IgD-negative memory B cell (primary cell): ENCODE results near the gene OSTM1. TPM values are rescaled to one million over a fixed set of nuclear protein-coding genes. Genes with fewer than 3 reads are reported as not detected.

Source experiments
- H3K27ac Mint-ChIP-seq, 3 donors: one replicate each; pipeline ENCODE4 v1.8.0; 2020 to 2022; ENCODE audit warnings: mild to moderate bottlenecking in 3 of 3, mixed read lengths in 3 of 3, moderate library complexity in 1 of 3
- H3K27me3 Mint-ChIP-seq: one replicate; pipeline ENCODE4 v1.8.0; 2021; ENCODE audit warnings: mixed read lengths
- H3K36me3 Mint-ChIP-seq: one replicate; pipeline ENCODE4 v1.8.0; 2020; ENCODE audit warnings: mild to moderate bottlenecking, mixed read lengths
- H3K4me1 Mint-ChIP-seq, 3 donors: one replicate each; pipeline ENCODE4 v1.8.0; 2020 to 2022; ENCODE audit warnings: mixed read lengths in 3 of 3, mild to moderate bottlenecking in 1 of 3
- H3K4me3 Mint-ChIP-seq, 4 donors: one replicate each; pipeline ENCODE4 v1.8.0; 2020 to 2022; ENCODE audit warnings: mild to moderate bottlenecking in 4 of 4, mixed read lengths in 4 of 4, moderate library complexity in 3 of 4
- H3K9me3 Mint-ChIP-seq, 3 donors: one replicate each; pipeline ENCODE4 v1.8.0; 2020 to 2021; ENCODE audit warnings: mixed read lengths in 3 of 3, mild to moderate bottlenecking in 1 of 3
- polyA plus RNA-seq: library from polyadenylated mRNA; unstranded; fragments of 300-500 nt; fragmentation: Illumina TruSeq; gene quantifications from one replicate; pipeline ENCODE4 v1.2.3, GENCODE V29; 2021

The OSTM1 gene
- polyA plus RNA-seq, 1 donor from 2014 or later, result 29.9 TPM

DNA sequence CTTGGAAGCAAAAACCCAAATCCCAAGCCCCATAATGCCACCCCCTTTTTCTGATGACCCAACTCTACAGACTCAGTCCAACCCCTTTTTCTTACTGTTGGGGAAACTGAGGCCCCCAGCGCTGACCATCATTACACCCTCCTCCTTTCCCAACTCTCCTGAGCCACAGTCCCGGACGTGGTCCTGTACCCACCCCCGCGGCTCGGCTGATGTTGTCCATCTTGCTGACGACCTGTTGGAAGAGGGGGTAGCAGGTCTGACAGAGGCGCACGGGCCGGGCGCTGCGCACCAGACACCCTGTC lies 533 bp downstream of the OSTM1 start:
- H3K9me3 Mint-ChIP-seq, result no peaks in the 10 kb centered on the region
- no peaks in the 10 kb centered on the region for H3K27me3 Mint-ChIP-seq
- peak overlapping the region; percentile 87 to 96 (median 90) for H3K4me3 Mint-ChIP-seq
- H3K4me1 Mint-ChIP-seq, result peaks cover 11 to 23% (median 20%) of the 10 kb centered on the region in 3 donors
- peaks cover 1% of the 10 kb centered on the region for H3K36me3 Mint-ChIP-seq
- peak overlapping the region; percentile 75 to 83 (median 82) for H3K27ac Mint-ChIP-seq

DNA sequence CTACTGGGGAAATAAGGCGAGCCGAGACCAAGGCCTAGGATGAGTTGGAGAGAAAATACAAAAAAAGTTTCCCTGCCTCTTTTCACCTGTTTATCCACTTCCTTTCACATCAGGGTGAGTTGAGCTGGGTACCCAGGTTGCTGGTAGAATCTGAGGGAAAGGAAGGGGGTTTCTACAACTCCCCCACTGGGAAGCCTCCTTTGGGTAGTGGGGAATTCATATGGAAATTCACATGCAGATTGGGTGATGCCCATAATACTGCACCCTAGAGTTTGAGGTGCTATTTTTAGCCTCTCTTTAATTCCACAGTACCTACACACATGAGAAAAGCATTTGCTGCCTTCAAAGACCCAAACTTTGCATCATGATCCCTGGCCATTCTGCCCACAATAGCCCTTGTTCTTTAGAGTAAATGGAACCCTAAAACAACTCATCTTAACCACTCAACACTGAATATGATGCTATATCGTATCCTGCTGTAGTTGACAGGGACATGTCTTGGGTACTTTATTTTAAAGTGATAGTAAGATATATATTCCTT lies 2.7 kb downstream of the OSTM1 start:
- H3K4me1 Mint-ChIP-seq, result peaks cover 11 to 19% (median 14%) of the 10 kb centered on the region in 3 donors
- no peaks in the 10 kb centered on the region for H3K27me3 Mint-ChIP-seq
- H3K27ac Mint-ChIP-seq, result peak overlapping the region in 1 of 3 donors; percentile 45
- H3K9me3 Mint-ChIP-seq, result no peaks in the 10 kb centered on the region
- H3K4me3 Mint-ChIP-seq, result peak overlapping the region in 1 of 4 donors; percentile 43
- peaks cover 1% of the 10 kb centered on the region for H3K36me3 Mint-ChIP-seq

DNA sequence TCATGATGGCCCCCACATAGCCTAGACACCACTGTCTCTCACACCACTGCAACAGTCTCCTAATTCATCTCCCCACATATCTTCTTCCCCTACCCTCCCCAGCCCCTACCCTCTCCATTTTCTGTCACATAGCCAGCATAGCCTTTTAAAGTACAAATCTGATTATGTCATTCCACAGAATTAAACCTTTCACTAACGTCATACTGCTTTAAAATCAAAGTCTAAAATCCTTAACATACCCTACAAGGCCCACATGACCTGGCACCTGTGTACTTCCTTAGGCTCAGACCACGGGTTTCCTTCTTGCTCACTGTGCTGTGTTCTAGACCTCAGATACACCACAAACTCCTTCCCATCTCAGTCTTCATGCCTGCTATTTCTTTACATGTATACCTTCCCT lies 5.9 kb downstream of the OSTM1 start:
- H3K4me3 Mint-ChIP-seq, result no peak overlapping the region

DNA sequence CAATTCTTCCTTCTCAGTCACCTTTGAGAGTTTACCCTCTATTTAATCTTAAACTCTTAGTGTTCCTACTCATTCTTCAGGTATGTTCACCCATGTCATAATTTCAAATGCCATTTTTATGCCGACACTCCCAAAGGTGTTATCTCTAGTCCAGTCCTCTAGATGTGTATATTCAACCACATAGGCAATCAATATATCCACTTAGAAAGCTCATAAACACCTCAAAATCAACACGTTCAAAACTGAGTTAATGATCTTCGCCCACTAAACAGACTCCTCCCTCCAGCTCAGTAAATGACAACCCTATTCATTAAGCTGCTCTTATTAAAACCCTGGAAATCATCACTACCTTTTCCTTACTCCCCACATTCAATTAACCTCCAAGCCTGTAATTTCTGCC lies 6.4 kb downstream of the OSTM1 start:
- Mint-ChIP-seq H3K4me3 (no peak overlapping the region), H3K27ac (no peak overlapping the region), H3K9me3 (no peaks in the 10 kb centered on the region), H3K4me1 (peaks cover 2 to 9% (median 7%) of the 10 kb centered on the region in 3 donors), H3K27me3 (no peaks in the 10 kb centered on the region), H3K36me3 (peaks cover 1% of the 10 kb centered on the region)

More for the DNA sequence above, 5.9 kb downstream of the OSTM1 start:
- no peak overlapping the region for H3K27ac Mint-ChIP-seq
- H3K4me1 Mint-ChIP-seq, result peaks cover 7 to 14% (median 11%) of the 10 kb centered on the region in 3 donors
- H3K36me3 Mint-ChIP-seq, result peaks cover 1% of the 10 kb centered on the region
- H3K9me3 Mint-ChIP-seq, result no peaks in the 10 kb centered on the region
- H3K27me3 Mint-ChIP-seq, result no peaks in the 10 kb centered on the region

DNA sequence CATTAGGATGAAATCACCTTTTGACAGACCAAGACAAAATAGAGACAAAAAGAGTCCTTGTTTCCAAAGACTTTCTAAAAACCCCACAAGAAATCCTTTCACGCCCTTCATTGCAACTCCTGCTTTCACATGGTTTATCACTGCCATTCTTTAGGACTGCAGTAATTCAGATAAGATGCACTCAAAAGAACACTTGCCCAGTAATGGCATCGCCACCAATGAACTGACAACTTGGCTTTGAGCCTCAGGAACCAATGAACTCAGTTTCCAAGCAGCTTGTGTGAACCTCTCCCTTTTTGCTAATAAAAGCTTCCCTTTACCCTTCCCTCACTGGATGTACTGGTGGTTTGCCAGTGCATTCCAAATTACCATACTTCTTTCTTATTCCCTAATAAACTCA lies 21.8 kb downstream of the OSTM1 start:
- Mint-ChIP-seq H3K27ac (no peak overlapping the region), H3K4me1 (peaks cover 0 to 5% (median 0%) of the 10 kb centered on the region in 3 donors), H3K4me3 (no peak overlapping the region), H3K9me3 (no peaks in the 10 kb centered on the region), H3K27me3 (no peaks in the 10 kb centered on the region), H3K36me3 (peaks cover 4% of the 10 kb centered on the region)

- Mint-ChIP-seq H3K27ac (no peak overlapping the region), H3K36me3 (peaks cover 4% of the 10 kb centered on the region), H3K4me3 (no peak overlapping the region), H3K27me3 (no peaks in the 10 kb centered on the region), H3K9me3 (no peaks in the 10 kb centered on the region), H3K4me1 (peaks cover 0 to 5% (median 4%) of the 10 kb centered on the region in 3 donors)
Observed at GRCh38 chr6:108051481-108051880, 23.1 kb downstream of the OSTM1 start.

DNA sequence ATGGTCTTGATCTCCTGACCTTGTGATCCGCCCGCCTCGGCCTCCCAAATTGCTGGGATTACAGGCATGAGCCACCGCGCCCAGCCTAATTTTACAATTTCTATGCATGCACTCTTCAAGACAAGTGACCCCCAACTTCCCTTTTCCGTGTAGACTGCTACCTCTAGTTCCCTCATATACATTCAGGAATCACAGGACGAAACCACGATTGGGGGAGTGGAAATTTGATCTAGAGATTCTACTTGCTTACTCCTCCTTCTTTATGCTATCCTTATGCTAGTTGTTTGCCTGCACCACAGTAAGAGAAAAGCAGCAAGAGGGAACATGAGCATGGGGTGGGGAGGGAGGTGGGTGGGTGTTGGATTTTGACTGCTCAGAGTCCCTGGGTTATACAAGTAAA lies 34.9 kb downstream of the OSTM1 start:
- peaks cover 7% of the 10 kb centered on the region for H3K36me3 Mint-ChIP-seq

GRCh38 chr6:108036884-108037283 lies 37.7 kb downstream of the OSTM1 start:
- H3K4me1 Mint-ChIP-seq, result no peaks in the 10 kb centered on the region
- H3K36me3 Mint-ChIP-seq, result peaks cover 7% of the 10 kb centered on the region
- no peak overlapping the region for H3K27ac Mint-ChIP-seq
- H3K4me3 Mint-ChIP-seq, result no peak overlapping the region
- no peaks in the 10 kb centered on the region for H3K27me3 Mint-ChIP-seq
- H3K9me3 Mint-ChIP-seq, result no peaks in the 10 kb centered on the region

More for the DNA sequence above, 34.9 kb downstream of the OSTM1 start:
- peak overlapping the region in 1 of 3 donors; percentile 58 for H3K27ac Mint-ChIP-seq
- H3K4me3 Mint-ChIP-seq, result no peak overlapping the region
- H3K27me3 Mint-ChIP-seq, result no peaks in the 10 kb centered on the region
- H3K9me3 Mint-ChIP-seq, result no peaks in the 10 kb centered on the region
- H3K4me1 Mint-ChIP-seq, result no peaks in the 10 kb centered on the region

GRCh38 chr6:108031968-108032367 lies 42.6 kb downstream of the OSTM1 start:
- Mint-ChIP-seq H3K27me3 (no peaks in the 10 kb centered on the region), H3K36me3 (peaks cover 7% of the 10 kb centered on the region), H3K9me3 (no peaks in the 10 kb centered on the region), H3K4me3 (no peak overlapping the region), H3K4me1 (no peaks in the 10 kb centered on the region), H3K27ac (no peak overlapping the region)

DNA sequence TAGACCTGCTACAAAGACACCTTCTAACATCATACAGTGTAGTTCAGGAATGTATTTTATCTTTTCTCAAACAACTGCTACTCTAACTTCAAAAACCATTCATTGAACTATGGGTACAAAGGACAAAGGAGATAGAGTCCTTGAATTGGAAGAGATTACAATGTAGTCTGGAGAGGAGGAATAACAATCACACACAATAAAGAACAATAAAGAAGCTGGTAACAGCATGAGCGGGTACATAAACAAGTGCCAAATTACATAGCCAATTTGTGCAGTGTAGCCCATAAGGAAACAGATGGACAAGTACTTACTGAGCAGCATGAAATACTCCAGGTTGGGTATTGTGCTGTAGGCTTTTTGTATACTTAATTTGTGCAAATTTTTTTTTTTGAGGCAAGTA lies 44.3 kb downstream of the OSTM1 start:
- H3K27ac Mint-ChIP-seq, result no peak overlapping the region
- H3K9me3 Mint-ChIP-seq, result no peaks in the 10 kb centered on the region
- peaks cover 4% of the 10 kb centered on the region for H3K36me3 Mint-ChIP-seq
- H3K4me3 Mint-ChIP-seq, result no peak overlapping the region
- no peaks in the 10 kb centered on the region for H3K4me1 Mint-ChIP-seq
- H3K27me3 Mint-ChIP-seq, result no peaks in the 10 kb centered on the region

DNA sequence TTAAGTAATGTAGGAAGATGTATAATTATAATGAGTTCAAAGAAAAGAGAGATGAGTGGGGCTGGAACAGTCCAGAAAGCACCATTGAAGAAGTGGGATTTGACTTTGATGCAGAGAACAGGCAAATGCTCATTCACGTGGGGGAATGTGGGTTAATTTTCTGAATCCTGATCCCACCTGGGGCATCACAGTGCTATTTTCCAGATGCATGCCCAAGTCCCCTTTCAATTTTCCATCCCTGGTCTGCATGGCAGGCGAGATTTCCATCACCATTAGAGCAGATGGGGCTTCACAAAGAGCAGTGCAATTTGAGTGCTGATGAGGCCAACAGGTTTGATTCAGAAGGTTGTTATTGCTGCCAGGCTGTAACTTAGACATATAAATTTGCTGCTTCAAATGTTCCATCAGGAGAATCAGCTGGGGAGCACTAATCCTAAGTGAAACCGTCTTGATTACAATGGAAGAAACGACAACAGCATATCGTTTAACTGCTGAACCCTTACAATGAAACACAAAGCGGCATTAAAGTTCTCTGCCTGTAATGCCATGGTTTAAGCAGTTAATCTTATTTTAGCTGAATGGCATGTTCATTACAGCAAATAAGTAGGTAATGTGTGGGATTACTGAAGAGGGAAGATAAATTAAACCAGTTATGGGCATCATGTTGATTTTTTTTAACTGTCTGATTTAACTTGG lies 45.2 kb downstream of the OSTM1 start:
- H3K27ac Mint-ChIP-seq, result no peak overlapping the region

GRCh38 chr6:108027594-108027993 lies 46.9 kb downstream of the OSTM1 start:
- H3K36me3 Mint-ChIP-seq, result peaks cover 3% of the 10 kb centered on the region
- no peaks in the 10 kb centered on the region for H3K4me1 Mint-ChIP-seq
- no peak overlapping the region for H3K4me3 Mint-ChIP-seq
- no peak overlapping the region for H3K27ac Mint-ChIP-seq
- no peaks in the 10 kb centered on the region for H3K9me3 Mint-ChIP-seq
- no peaks in the 10 kb centered on the region for H3K27me3 Mint-ChIP-seq

More for the DNA sequence above, 45.2 kb downstream of the OSTM1 start:
- no peaks in the 10 kb centered on the region for H3K27me3 Mint-ChIP-seq
- H3K4me3 Mint-ChIP-seq, result no peak overlapping the region
- H3K4me1 Mint-ChIP-seq, result no peaks in the 10 kb centered on the region
- no peaks in the 10 kb centered on the region for H3K9me3 Mint-ChIP-seq
- H3K36me3 Mint-ChIP-seq, result peaks cover 4% of the 10 kb centered on the region

DNA sequence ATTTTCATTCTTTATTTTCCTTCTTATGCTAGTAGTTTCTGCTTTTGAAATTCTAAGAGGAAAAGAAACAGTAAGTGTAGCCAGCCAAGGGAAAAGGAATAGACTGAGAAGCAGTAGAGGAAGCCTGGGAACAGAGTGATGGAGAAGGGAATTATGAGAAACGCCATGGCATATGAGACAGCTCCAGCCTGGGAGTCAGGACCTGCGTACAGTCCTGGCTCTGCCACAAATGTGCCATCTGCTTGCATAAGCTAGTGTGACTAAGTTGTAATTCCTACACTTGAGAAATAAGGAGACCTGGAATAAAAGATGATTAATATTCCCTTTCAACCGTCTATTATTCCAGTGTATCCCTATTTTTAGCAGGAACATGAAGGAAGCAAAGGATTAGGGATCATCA lies 47.5 kb downstream of the OSTM1 start:
- peaks cover 1% of the 10 kb centered on the region for H3K36me3 Mint-ChIP-seq
- H3K4me3 Mint-ChIP-seq, result no peak overlapping the region
- H3K4me1 Mint-ChIP-seq, result no peaks in the 10 kb centered on the region
- no peak overlapping the region for H3K27ac Mint-ChIP-seq
- H3K9me3 Mint-ChIP-seq, result no peaks in the 10 kb centered on the region
- H3K27me3 Mint-ChIP-seq, result no peaks in the 10 kb centered on the region

GRCh38 chr6:108024427-108025073 lies 50.0 kb downstream of the OSTM1 start:
- H3K27ac Mint-ChIP-seq, result no peak overlapping the region
- H3K27me3 Mint-ChIP-seq, result no peaks in the 10 kb centered on the region
- H3K36me3 Mint-ChIP-seq, result peaks cover 1% of the 10 kb centered on the region
- no peak overlapping the region for H3K4me3 Mint-ChIP-seq
- no peaks in the 10 kb centered on the region for H3K4me1 Mint-ChIP-seq
- no peaks in the 10 kb centered on the region for H3K9me3 Mint-ChIP-seq

DNA sequence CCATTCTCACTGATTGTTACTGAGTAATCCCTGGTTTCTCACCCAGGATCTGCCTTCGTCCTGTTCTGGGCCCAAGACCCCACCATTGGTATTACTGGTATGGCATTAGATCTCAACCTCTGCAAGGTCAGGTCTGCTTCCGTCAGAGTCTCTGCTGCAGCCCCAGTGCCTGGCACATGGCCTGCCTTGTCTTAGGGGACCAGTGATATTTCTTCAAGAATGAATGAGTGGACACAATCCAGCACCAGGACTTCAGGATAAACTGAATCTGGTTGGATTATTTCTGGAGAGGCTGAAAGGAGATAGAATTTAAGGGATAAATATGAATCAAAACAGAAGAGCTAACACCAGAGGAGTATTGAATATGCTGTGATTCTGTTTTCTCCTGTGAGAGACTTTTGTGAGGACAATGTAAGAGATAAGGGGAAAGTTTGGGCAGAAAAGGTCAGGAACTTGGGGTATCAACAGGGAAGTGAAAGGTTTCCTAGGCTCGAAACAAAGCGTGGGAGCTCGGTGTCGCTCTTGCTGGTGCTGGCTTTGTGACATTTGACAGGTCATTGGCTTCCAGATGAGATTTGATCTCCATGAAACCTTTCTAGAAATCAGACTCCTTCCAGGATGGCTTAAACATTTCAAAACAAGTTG lies 53.9 kb downstream of the OSTM1 start:
- Mint-ChIP-seq H3K27me3 (no peaks in the 10 kb centered on the region), H3K4me1 (no peaks in the 10 kb centered on the region), H3K36me3 (peaks cover 2% of the 10 kb centered on the region), H3K9me3 (peaks cover 2 to 10% (median 4%) of the 10 kb centered on the region in 3 donors), H3K27ac (no peak overlapping the region), H3K4me3 (no peak overlapping the region)
